NCI-H2227 (cell line): ENCODE results near the gene NEK4.
"Not testable (repeated sequence)": the region's sequence is repeated elsewhere in the genome, so short reads cannot be mapped to it uniquely, and the experiment has no call there.

Experiments used
- DNase-seq: peaks from one replicate; lab custom pipeline; 2025; ENCODE audit not compliant: unreplicated experiment; lab: John Stamatoyannopoulos, UW

NEK4 gene

DNA sequence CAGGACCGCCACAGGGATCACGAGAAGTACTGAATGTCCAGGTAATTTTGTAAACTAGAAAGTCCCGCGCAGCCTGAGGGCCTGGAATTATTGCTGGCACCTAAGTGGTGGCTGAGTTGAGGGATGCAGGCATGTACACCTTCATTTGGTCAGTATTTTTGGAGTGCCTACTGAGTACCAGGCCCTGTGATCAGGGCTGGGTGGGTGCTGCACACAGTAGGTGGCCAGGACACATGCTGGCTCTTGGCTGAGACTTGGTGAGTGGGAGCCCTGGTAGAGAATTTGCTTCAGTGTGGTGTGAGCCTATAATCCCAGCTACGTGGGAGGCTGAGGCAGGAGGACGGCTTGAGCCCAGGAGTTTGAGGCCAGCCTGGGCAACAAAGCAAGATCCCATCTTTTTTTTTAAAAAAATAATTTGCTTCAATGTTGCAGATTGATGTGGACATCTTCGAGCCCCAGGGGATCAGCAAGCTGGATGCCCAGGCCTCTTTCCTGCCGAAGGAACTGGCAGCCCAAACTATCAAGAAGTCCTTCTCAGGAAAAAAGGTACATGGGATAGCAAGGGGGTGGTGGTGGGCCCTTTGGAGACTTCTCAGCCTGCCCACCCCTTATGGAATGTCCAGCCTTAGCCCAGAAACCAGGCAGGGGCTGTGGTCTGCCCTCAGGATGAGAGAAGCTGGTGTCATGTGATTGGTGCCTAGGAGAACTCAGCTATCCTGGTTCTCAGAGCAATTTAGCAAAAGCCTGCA is 9.3 kb upstream of the NEK4 start:
- no peak for DNase-seq

DNA sequence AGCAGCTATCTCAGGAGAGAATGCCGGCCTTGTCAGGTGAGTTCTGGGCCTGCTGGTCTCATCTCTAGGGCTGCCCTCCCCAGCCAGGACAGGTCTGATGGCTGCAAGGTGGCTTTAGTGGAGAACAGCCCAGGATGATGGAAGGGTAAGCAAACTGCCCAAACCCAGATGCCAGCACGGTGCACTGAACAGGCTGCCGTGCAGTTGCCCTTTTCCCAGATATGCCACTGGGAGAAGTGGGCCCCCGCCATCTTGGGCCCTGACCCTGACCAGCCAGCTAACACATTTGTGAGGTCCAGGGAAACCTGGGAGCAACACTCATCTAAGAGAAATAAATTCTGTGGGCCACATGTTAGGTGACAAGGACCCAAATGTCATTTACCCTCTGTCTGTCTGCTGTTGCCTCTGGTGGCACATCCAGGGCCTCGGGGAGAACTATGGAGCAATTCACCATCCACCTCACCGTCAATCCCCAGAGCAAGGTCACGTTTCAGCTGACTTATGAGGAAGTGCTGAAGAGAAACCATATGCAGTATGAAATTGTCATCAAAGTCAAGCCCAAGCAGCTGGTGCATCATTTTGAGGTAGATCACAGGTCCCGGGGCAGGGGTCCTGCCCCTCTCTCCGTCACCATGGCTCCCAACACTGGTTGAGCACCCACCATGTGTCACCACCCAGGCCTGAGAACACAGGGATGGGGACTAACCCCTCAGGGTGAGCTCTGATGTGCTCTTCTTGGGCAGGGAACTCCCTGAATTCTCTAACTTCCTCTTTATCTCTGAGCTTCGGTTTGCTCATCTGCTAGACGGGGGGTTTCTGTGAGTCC is 8.5 kb upstream of the NEK4 start:
- no peak for DNase-seq

DNA sequence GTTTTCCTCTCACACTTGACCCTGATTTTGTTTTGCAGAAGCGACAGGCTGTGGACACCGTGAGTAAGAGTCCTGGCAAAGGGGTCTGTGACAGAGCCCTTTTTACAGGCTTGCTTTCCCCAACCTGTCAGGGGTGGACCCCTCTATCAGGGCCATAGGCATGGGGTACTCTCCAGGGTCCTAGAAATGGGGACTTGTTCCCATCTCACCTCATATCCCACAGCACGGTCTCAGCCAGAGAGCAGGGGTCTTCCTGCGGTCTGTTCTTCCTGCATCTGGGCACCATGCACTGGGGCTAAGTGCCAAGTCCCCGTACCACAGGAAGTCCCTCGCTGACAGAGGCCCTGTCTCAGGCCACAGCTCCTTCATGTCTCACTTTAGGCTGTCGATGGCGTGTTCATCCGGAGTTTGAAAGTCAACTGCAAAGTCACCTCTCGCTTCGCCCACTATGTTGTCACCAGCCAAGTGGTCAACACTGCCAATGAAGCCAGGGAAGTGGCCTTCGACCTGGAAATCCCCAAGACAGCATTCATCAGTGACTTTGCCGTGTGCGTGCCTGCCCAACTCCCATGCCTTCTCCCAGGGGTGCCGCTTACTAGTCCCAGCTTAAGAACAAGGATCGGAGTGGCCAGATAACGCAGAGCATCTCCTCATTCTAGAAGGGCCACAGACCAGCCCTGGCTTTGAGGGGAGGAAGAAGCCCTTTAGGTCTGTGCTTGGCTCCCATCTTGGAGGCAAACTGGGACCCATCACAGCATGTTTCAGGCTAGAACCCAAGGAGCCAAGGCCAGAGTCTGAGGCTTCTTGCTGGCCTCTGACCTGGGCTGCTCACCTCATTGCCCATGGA is 7.4 kb upstream of the NEK4 start:
- DNase-seq, result no peak

DNA sequence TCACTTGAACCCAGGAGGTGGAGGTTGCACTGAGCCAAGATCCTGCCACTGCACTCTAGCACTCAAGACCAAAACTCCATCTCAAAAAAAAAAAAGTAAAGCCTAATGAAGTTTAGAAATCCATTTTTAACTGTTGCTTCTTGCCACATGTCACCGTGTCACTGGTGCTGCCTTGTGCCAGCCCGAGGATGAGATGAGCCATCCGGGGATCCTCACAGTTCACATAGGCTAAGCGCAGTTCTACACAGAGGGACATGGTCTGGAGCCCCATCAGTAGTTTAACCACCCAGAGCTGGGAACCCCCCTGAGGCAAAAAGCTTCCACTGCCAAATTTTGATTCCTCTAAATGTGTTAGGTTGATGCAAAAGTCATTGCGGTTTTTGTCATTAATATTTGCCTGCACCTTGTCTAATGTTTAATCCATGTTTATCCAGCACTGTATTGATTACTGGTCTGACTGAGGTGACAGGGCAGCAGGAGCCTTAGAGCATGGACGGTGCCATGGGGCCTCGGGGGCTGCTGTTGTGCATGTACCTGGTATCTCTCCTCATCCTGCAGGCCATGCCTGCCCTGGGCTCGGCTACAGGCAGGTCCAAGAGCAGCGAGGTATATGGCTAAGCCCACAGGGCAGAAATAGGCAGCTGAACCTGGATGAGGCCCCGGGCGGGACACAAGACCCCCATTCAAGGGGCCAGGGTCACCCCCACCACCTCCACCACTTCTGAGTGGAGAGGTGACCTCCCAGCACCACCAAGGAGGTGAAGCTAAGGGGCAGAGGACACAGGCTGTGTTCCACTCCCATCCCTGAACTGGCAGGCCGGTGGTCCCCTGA is 6.6 kb upstream of the NEK4 start, which contains the start of gene ITIH1:
Gene ITIH1 (plus strand): TSS at position 473 of the 832 bp plus-strand sequence. CDS start 17 bp downstream, at position 490.
- no peak for DNase-seq

DNA sequence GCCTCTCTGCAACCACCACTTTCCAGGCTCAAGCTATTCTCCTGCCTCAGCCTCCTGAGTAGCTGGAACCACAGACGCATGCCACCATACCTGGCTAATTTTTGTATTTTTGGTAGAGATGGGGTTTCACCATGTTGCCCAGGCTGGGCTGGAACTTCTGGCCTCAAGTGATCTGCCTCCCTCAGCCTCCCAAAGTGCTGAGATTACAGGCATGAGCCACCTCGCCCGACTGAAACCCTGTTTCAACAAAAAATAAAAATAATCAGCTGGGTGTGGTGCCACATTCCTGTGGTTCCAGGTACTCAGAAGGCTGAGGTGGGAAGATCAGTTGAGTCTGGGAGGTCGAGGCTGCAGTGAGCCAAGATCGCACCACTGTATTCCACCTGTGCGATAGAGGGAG is 5.7 kb upstream of the NEK4 start:
- not testable (repeated sequence) for DNase-seq

DNA sequence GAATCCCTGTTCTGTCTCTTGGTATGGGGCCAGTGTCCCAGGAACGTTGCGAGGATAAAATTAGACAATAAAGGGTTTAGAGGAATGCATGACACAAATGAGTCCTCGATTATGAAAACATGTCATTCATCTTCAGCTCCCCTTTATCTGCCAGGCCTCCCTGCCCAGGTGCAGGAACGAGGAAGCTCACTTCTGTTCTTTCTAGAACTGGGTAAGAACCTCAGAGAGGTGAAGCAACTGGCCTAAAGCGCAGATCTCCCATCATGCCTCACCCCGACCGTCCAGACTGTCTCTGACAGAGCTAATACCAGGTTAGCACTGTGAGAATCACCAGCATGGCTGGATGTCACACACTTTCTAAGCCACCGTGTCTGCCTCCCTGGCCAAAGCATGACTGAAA is 5.1 kb upstream of the NEK4 start:
- DNase-seq, result no peak

DNA sequence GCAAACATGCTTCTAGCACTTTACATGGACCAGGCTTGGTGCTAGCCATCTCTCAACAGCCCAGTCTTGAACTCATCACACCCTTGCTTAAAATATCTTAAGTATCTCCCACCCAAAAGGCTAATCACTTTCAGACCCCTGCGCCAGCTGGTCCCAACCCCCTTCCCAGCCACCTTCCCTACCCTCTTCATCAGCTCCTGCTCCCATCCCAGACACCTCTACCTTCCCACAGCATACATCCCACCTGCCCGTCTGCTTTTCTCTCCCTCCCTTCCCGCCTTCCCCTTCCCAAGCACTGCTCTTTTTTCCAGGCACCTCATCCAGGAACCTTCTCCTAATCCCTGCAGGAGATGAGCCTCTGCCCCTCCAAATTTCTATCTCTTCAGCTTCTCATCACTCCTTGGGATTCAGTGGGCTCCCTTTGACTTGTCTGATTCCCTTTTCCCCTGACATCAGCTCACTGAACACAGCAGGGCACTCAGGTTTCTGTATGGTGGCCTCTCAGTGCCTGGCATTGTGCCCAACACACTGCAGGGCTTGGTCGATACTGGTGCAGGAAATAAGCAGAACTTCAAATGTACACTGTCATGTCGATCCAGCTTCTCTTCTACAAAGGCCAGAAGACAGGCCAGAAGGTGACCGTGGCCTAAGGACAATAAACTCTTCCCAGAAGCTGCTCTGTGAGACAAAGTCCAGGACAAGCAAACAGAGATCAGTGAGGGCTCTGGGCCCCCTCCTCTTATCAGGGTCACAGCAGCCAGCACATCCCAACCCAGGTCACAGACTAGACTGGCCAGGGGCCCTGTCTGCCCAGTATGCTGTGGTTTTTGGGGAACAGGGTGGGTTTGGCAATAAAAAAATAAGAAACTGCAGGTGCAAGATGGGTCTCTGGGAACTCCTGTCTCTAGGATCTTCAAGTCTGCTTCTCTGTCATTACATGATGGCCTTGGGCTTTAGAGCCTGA is 4.4 kb upstream of the NEK4 start:
- no peak for DNase-seq

DNA sequence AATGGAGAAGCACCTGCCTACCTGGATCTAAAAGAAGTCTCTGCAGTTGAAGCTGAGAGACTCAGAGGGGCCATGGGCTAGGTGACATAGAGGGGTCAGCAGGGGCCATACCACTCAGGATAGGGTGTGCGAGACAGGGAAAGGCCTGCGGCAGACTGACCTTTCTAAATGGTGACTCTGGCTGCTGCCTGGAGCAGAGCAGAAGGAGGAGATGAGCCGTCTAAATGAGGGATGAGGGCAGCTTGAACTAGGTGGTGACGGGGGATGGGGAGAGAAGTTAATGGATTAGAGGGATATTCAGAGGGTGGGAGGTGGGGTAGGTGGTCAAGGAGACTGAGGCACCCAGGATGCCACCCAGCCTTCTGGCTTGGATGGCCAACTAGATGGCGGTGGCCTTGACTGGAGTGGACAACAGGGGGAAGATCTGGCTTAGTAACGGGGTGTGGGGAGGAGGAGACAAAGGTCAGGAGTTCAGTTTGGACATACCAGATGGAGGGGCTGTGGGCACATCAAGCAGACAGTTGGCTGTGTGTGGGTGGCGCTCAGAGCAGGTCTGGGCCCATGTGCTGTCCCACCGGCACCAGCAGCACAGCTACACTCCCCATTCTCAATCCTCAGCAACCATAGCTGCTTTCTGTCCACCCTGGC is 3.5 kb upstream of the NEK4 start:
- no peak for DNase-seq

DNA sequence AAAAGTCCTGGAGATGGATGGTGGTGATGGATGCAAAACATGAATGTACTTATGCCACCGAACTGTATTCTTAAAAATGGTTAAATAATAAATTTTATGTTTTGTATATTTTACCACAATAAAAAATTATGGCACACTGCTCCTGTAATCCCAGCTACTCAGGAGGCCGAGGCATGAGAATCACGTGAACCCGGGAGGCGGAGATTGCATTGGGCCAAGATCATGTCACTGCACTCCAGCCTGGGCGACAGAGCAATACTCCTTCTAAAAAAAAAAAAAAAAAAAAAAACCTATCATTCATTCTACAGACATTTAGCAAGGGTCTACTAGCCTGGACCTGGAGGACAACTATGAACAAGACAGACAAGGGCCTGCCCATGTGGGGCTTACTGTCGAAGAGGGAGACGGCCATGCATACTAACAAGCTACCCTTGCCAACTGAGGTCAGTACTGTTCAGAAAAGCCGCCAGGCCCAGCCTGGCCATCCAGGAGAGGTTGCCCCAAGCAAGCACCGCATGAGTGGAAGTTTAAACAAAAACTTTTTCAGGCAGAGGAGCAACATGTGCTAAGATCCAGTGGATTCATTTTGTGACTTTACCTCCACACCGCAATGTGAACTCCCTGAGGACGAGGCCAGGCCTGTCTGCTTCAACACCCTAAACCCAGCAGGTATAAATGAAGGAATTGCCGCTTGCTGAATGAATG is 2.8 kb upstream of the NEK4 start:
- DNase-seq, result no peak

DNA sequence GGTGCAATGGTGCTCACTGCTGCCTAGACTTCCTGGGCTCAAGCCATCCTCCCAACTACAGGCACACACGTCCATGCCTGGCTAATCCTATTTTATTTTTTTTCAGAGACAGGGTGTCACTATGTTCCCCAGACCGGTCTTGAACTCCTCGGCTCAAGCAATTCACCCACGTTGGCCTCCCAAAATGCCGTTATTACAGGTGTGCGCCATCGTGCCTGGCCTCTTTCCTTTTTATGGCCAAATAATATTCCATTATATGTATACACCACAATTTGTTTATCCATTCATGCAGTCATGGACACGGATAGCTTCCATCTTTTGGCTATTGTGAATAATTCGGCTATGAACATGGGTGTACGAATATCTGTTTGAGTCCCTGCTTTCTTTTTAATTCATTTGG is 962 bp upstream of the NEK4 start:
- no peak for DNase-seq

DNA sequence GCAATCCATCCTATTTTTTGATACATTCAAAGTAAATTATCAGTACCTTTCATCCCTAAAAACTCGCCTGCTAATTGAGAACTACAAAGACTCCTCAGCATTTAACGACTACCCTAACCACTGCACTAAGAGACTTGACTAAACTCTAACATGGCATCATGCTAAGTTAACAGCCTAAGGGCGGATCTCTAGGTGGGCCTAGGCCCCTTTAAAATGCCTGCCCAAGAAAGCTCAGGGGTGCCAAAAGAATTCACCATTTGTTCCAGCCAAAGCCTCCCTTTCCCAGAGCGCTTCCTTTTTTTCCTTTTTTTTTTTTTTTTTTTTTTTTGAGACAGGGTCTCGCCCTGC is 568 bp upstream of the NEK4 start:
- peak; percentile 34 for DNase-seq

DNA sequence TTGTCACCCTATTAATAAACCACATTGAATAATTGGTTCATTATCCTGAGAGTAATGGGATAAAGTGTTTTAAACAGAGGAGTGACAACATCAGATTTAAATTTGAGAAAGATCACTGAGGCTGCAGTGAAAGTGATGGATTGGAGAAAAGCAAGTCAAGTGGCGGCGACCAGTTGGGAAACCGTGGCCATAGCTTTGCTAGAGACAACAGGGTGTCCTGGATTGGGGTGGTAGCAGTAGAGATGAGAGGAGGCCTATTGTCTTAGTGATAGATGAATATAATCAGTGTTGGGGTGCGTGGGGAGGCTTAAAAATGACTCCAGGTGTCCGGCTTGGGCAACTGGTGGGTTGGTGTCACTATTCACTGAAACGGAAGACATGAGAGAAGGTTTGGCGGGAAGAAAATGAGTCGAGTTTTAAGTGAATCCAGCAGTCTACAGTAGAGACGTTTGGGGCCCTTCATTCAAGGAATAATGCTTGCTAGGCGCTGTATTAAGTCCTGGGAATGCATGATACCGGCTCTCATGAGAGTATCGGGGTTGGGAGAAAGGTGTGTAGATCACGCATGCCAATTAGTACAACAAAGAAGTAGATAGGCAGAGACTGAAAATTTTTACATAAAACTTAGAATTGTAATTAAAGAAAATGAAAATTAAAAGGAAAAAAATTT is 819 bp downstream of the NEK4 start:
- peak; percentile 21 for DNase-seq

DNA sequence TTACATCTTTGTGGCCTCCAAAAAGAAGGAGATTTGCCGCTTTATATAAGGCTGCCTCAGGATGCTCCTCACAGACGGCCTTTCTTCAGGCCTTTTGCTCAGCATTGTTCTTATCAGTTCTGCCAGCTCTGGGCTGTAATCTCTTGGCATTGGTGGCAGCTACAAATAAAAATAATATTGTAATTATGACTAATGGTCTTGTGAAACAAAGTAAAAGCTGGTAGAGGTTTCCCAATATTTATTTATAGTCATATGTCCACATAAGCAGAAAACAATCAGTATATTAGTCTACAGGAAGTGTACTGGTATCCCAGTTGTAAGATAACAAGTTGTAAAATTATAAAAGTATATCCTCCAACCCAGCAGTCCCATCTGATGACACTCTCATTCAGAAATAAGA is 7.3 kb downstream of the NEK4 start:
- DNase-seq, result no peak

DNA sequence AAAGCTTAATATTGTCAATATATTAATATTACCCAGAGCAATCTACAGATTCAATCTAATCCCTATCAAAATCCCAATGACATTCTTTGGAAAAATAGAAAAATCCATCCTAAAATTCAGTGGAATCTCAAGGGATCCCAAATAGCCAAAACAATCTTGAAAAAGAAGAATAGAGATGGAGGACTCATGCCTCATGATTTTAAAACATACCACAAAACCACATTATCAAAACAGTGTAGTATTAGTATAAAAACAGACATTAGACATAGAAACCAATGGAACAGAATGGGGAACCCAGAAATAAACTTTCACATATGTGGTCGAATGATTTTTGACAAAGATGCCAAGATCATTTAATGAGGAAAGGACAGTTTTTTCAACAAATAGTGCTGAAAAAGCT is 14.6 kb downstream of the NEK4 start:
- no peak for DNase-seq

DNA sequence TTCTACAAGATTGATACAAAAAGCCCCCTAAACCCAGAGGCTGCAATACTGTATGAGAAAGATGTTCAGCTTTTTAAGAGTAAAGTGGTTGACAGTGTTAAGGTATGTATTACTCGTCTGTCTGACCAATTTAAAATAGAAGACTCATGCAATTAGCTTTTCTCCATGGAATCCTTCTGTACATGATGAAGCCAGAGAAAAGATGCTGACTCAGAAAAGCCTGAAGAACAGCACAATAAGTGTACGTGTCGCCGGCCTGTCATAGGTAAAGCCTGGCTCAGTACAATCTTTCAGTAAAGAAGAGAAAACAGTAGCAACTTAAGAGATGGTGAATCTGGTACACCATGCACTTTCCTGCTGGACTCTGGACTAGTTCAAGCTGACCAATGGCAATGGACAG is 16.4 kb downstream of the NEK4 start:
- no peak for DNase-seq

DNA sequence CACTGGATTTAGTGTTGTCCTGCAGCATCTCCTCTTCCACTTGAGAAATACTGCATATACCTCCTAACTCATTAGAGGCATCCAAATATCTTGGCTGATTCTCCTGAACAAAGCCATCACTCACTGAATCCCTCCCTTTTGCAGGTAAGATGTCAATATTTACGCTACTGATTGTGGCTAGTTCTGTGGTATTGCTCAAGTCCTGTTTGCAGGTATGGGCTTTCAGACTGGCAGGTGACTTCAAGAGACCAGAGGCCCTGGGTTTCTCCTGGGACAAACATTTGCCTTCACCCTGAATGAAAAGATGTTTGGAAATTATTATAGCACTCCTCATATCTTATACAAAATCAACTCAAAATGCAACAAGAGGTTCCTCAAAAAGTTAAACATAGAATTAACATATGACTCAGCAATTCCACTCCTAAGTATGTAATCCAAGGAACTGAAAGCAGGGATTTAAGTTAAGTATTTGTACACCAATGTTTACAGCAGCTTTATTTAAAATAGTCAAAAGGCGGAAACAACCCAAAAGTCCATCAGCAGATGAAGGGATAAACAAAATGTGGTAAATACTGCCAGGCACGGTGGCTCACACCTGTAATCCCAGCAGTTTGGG is 18.6 kb downstream of the NEK4 start:
- no peak for DNase-seq

DNA sequence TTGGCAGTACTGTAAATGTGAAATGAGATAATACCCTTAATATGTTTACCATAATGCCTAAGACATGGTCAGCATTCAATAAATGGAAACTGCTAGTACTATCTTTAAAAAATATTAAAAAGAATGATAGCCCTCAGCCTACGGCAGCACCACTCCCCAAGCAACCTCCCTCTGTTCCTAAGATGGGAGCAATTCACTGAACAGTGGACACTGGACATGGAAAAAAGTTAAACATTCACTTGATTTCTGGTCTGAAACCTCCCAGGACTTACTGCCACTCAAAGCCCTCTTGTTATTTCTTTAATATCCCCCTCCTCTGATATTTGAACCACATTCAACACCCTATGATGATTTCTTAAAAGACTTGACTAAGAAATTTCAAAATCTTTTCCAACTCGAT is 27.0 kb downstream of the NEK4 start:
- no peak for DNase-seq

DNA sequence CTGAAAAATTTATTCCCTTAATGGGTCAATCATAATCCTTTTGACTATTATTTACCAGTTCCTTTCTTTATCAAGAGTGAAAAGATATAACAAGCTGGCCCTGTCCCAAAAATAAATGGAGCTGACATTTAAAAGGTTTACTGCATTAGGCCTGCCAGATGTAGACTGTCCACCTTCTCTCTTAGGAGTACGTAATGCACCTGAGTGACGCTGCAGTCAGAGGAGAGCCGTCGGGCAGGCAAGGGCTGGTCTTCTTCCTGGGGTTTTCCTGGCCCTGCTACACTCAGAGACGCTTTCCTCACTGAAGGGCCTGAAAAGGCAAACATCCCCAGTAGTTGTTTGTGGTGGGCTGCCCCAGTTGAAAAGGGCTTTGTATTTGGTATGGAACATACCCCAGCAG is 27.6 kb downstream of the NEK4 start:
- no peak for DNase-seq
